Measurements from ENCODE around the gene CAMSAP1. TPM values are rescaled to one million over a fixed set of nuclear protein-coding genes. Genes with fewer than 3 reads are reported as not detected.

Gene CAMSAP1
- total RNA-seq, 1 experiment from 2014 or later, result 24.8 TPM

GRCh38 chr9:135803441-135803840 lies 103.9 kb downstream of the CAMSAP1 start:
- no TSS peak for BruUV-seq (replicated peaks)
- ChIA-PET POLR2A (interaction anchor here (0.6 kb wide), 1 partner anchor 181 kb away, joined by 3 read pairs; no protein-coding TSS in a partner anchor), CTCF (no interaction called here)
- in situ Hi-C loops (cut with HindIII; ENCODE audit: low pct_unique_long_range_greater_than_20kb, low sequenced_read_pairs) (no loop called here), intact Hi-C loops (cut with micrococcal nuclease; ENCODE audit: unreplicated experiment) (no loop called here)
- Histone ChIP-seq H3K27ac (ENCODE audit: low read length) (no peak overlapping the region), H3K36me3 (ENCODE audit: control insufficient read depth, insufficient read depth, low read length) (no peaks in the 10 kb centered on the region), H3K27me3 (ENCODE audit: control insufficient read depth, insufficient read depth, low read length) (no peaks in the 10 kb centered on the region), H3K4me3 (ENCODE audit: low read depth in 2 of 2, low read length in 2 of 2) (no peak overlapping the region), H3K9me3 (ENCODE audit: control insufficient read depth, insufficient read depth, low read depth, low read length) (no peaks in the 10 kb centered on the region), H3K4me1 (ENCODE audit: control insufficient read depth, insufficient read depth, low read length) (no peaks in the 10 kb centered on the region)
- DNase-seq (ENCODE audit: low read depth, low spot score) (no peak), ATAC-seq (no peak)
- no peak for TF ChIP-seq SIN3A (IDR thresholded peaks at IDR 0.05; ENCODE audit: borderline replicate concordance, insufficient read depth, low read depth, low read length)
- TF ChIP-seq POLR2AphosphoS5 (IDR thresholded peaks at IDR 0.05; ENCODE audit: low read depth, low read length), result no peak
- no peak for TF ChIP-seq TCF7L2 (IDR thresholded peaks at IDR 0.05; ENCODE audit: low read depth, low read length)
- no peak for TF ChIP-seq CTCF (IDR thresholded peaks at IDR 0.05)
- no peak for TF ChIP-seq REST (IDR thresholded peaks at IDR 0.05; ENCODE audit: insufficient read depth in 1 of 2, low read depth in 2 of 2, low read length in 1 of 2)

DNA sequence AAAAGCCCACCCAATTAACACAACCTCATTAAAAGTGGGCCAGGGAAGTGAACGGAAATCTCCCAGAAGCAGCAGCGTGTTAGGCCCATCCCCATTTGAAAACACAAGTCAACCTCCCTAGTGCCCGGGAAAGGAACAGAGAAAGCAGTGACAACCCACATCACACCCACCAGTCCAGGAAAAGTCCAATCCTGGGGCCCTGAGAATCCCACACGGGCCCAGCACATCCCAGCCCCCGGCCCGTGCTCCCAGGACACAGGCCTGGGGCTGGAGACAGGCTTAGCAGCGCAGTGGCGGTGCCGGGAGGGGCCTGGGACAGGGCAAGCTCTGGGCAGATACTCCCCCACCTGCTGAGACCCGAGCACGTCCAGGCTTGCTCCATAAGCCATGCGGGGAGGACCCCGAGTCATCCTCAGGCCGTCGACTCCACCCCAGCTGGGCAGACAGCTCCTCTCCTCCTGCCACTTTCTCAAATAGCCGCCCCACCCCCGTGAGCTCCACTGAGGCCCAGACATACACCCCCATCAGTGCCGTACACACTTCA lies 104.4 kb downstream of the CAMSAP1 start:
- intact Hi-C loops (cut with micrococcal nuclease; ENCODE audit: unreplicated experiment) (no loop called here), in situ Hi-C loops (cut with HindIII; ENCODE audit: low pct_unique_long_range_greater_than_20kb, low sequenced_read_pairs) (no loop called here)
- TF ChIP-seq TCF7L2 (IDR thresholded peaks at IDR 0.05; ENCODE audit: low read depth, low read length), result no peak
- TF ChIP-seq CTCF (IDR thresholded peaks at IDR 0.05), result no peak
- no peak for TF ChIP-seq POLR2AphosphoS5 (IDR thresholded peaks at IDR 0.05; ENCODE audit: low read depth, low read length)
- no peak for TF ChIP-seq REST (IDR thresholded peaks at IDR 0.05; ENCODE audit: insufficient read depth in 1 of 2, low read depth in 2 of 2, low read length in 1 of 2)
- TF ChIP-seq SIN3A (IDR thresholded peaks at IDR 0.05; ENCODE audit: borderline replicate concordance, insufficient read depth, low read depth, low read length), result no peak
- Histone ChIP-seq H3K27ac (ENCODE audit: low read length) (no peak overlapping the region), H3K9me3 (ENCODE audit: control insufficient read depth, insufficient read depth, low read depth, low read length) (no peaks in the 10 kb centered on the region), H3K4me1 (ENCODE audit: control insufficient read depth, insufficient read depth, low read length) (no peaks in the 10 kb centered on the region), H3K36me3 (ENCODE audit: control insufficient read depth, insufficient read depth, low read length) (no peaks in the 10 kb centered on the region), H3K4me3 (ENCODE audit: low read depth in 2 of 2, low read length in 2 of 2) (no peak overlapping the region), H3K27me3 (ENCODE audit: control insufficient read depth, insufficient read depth, low read length) (no peaks in the 10 kb centered on the region)
- POLR2A ChIA-PET, result interaction anchor here (0.6 kb wide), 1 partner anchor 180 kb away, joined by 3 read pairs; no protein-coding TSS in a partner anchor
- no TSS peak for BruUV-seq (replicated peaks)
- CTCF ChIA-PET, result no interaction called here
- ATAC-seq (no peak), DNase-seq (ENCODE audit: low read depth, low spot score) (no peak)
